NB4 (cell line): ENCODE data around the gene SMIM13.

Source experiments
- CTCF ChIP-seq: IDR thresholded peaks from one replicate; pipeline ENCODE4 v1.5.1; 2012; ENCODE audit warnings: low read depth, low read length
- MAX ChIP-seq: IDR thresholded peaks from 2 replicates; pipeline ENCODE4 v1.6.1; 2011; ENCODE audit warnings: low read depth, low read length
- MYC ChIP-seq: IDR thresholded peaks from 2 replicates; pipeline ENCODE4 v1.6.1; 2011; ENCODE audit warnings: low read depth, low read length
- POLR2A ChIP-seq: IDR thresholded peaks from 2 replicates; pipeline ENCODE4 v1.6.1; 2011; ENCODE audit warnings: mild to moderate bottlenecking; ENCODE audit not compliant: insufficient read length; ENCODE audit errors: extremely low read depth

GRCh38 chr6:11076540-11076939 lies 17.1 kb upstream of the SMIM13 start:
- TF ChIP-seq CTCF (no peak), POLR2A (no peak), MAX (no peak), MYC (no peak)
